ENCODE results near the gene ATP9A.

Gene ATP9A

GRCh38 chr20:51583499-51583898, 184.7 kb downstream of the ATP9A start:
- no peak for TF ChIP-seq CTCF (conservative IDR thresholded peaks at IDR 0.05)
- H3K27ac ChIP-seq, result no peak overlapping the region

GRCh38 chr20:51583073-51583472, 185.1 kb downstream of the ATP9A start:
- no peak for TF ChIP-seq CTCF (conservative IDR thresholded peaks at IDR 0.05)
- no peak overlapping the region for H3K27ac ChIP-seq

GRCh38 chr20:51581571-51581970, 186.6 kb downstream of the ATP9A start:
- H3K27ac ChIP-seq, result no peak overlapping the region
- no peak for TF ChIP-seq CTCF (conservative IDR thresholded peaks at IDR 0.05)

GRCh38 chr20:51579137-51579536, 189.1 kb downstream of the ATP9A start:
- H3K27ac ChIP-seq, result no peak overlapping the region
- TF ChIP-seq CTCF (conservative IDR thresholded peaks at IDR 0.05), result no peak

GRCh38 chr20:51578145-51578459, 190.1 kb downstream of the ATP9A start:
- no peak overlapping the region for H3K27ac ChIP-seq
- TF ChIP-seq CTCF (conservative IDR thresholded peaks at IDR 0.05), result no peak

GRCh38 chr20:51577432-51578144, 190.6 kb downstream of the ATP9A start:
- TF ChIP-seq CTCF (conservative IDR thresholded peaks at IDR 0.05), result no peak

GRCh38 chr20:51575486-51575885, 192.7 kb downstream of the ATP9A start:
- no peak for TF ChIP-seq CTCF (conservative IDR thresholded peaks at IDR 0.05)
- H3K27ac ChIP-seq, result no peak overlapping the region

More at GRCh38 chr20:51577432-51578144, 190.6 kb downstream of the ATP9A start:
- no peak overlapping the region for H3K27ac ChIP-seq

Measured in VCaP (cell line).